D721Med (cell line): ENCODE measurements around the gene RPP25L.

ENCODE experiments used
- DNase-seq: peaks from one replicate; pipeline ENCODE4 v3.0.0; 2011; ENCODE audit warnings: low spot score; ENCODE audit not compliant: insufficient read length
- FAIRE-seq: peaks from 2 replicates; lab custom pipeline; 2011; peaks lifted over from hg19 to GRCh38; lab: Jason Lieb, UNC
- CTCF ChIP-seq: IDR thresholded peaks from 2 replicates; pipeline ENCODE4 v1.5.1; 2012; ENCODE audit warnings: mild to moderate bottlenecking, control low read depth; ENCODE audit not compliant: insufficient read depth; ENCODE audit errors: missing control alignments

RPP25L gene

GRCh38 chr9:34594177-34594576, 17.7 kb downstream of the RPP25L start:
- DNase-seq, result no peak
- FAIRE-seq, result no peak
- no peak for TF ChIP-seq CTCF

GRCh38 chr9:34592895-34593601, 18.8 kb downstream of the RPP25L start:
- DNase-seq (no peak), FAIRE-seq (no peak)
- no peak for TF ChIP-seq CTCF

- FAIRE-seq, result no peak
Observed at GRCh38 chr9:34591917-34592866, 19.7 kb downstream of the RPP25L start.

GRCh38 chr9:34591248-34591916, 20.5 kb downstream of the RPP25L start:
- DNase-seq, result peak; percentile 85
- TF ChIP-seq CTCF, result peak; percentile 77
- no peak for FAIRE-seq

More at GRCh38 chr9:34591917-34592866, 19.7 kb downstream of the RPP25L start:
- no peak for DNase-seq
- no peak for TF ChIP-seq CTCF

- DNase-seq (no peak), FAIRE-seq (no peak)
- TF ChIP-seq CTCF, result no peak
Observed at GRCh38 chr9:34590381-34591247, 21.3 kb downstream of the RPP25L start.

GRCh38 chr9:34589636-34590380, 22.1 kb downstream of the RPP25L start, which contains the start of gene CNTFR:
Gene CNTFR (minus strand): TSS chr9:34589724. CDS start chr9:34568981, 20,743 bp downstream.
- TF ChIP-seq CTCF, result no peak
- peak; percentile 88 for DNase-seq
- FAIRE-seq, result no peak
